Smooth muscle cell (in vitro differentiated cells): ENCODE results near the gene PLEKHG1. TPM values are rescaled to one million over a fixed set of nuclear protein-coding genes. Genes with fewer than 3 reads are reported as not detected.

Experiments
- DNase-seq: peaks from one replicate; lab custom pipeline; 2025; ENCODE audit not compliant: unreplicated experiment; lab: John Stamatoyannopoulos, UW
- H2AFZ ChIP-seq: fragments of 200-600 bp; sonication (generic); 2 replicates; pipeline ENCODE4 v1.6.0; 2016; ENCODE audit warnings: antibody characterized with exemption, low read depth, mild to moderate bottlenecking
- H3F3A ChIP-seq: fragments of 200-600 bp; sonication (generic); 2 replicates; pipeline ENCODE4 v1.6.0; 2017; ENCODE audit warnings: antibody characterized with exemption, low read depth
- H3K27ac ChIP-seq: fragments of 200-600 bp; sonication (generic); 2 replicates; pipeline ENCODE4 v1.5.1; 2016; ENCODE audit warnings: low read depth, mild to moderate bottlenecking
- H3K27me3 ChIP-seq: fragments of 200-600 bp; sonication (generic); 2 replicates; pipeline ENCODE4 v1.6.1; 2016; ENCODE audit warnings: low read depth, mild to moderate bottlenecking
- H3K36me3 ChIP-seq: fragments of 200-600 bp; sonication (generic); 2 replicates; pipeline ENCODE4 v1.5.1; 2016; ENCODE audit warnings: low read depth
- H3K4me1 ChIP-seq: fragments of 200-600 bp; sonication (generic); 2 replicates; pipeline ENCODE4 v1.5.1; 2016; ENCODE audit warnings: low read depth
- H3K4me2 ChIP-seq: fragments of 200-600 bp; sonication (generic); 2 replicates; pipeline ENCODE4 v1.6.0; 2016; ENCODE audit warnings: mild to moderate bottlenecking
- H3K4me3 ChIP-seq: fragments of 200-600 bp; sonication (generic); 2 replicates; pipeline ENCODE4 v1.5.1; 2016; ENCODE audit warnings: mild to moderate bottlenecking
- H3K79me2 ChIP-seq: fragments of 200-600 bp; sonication (generic); 2 replicates; pipeline ENCODE4 v1.6.0; 2016; ENCODE audit warnings: low read depth, mild to moderate bottlenecking
- H3K9ac ChIP-seq: fragments of 200-600 bp; sonication (generic); 2 replicates; pipeline ENCODE4 v1.6.0; 2016; ENCODE audit warnings: low read depth
- H3K9me3 ChIP-seq: fragments of 200-600 bp; sonication (generic); replicated peaks from 2 replicates; pipeline ENCODE4 v1.5.1; 2016; ENCODE audit warnings: low read depth
- H4K20me1 ChIP-seq: fragments of 200-600 bp; sonication (generic); 2 replicates; pipeline ENCODE4 v1.6.0; 2016; ENCODE audit warnings: low read depth
- CTCF ChIP-seq: fragments of 200-600 bp; sonication (generic); IDR thresholded peaks from 2 replicates; pipeline ENCODE4 v1.5.1; 2017; ENCODE audit warnings: borderline replicate concordance, mild to moderate bottlenecking, antibody characterized with exemption; ENCODE audit not compliant: insufficient read depth, poor library complexity, severe bottlenecking
- WGBS: methylation state at CpG from one replicate; pipeline ENCODE4 v1.1.7; 2016; ENCODE audit warnings: low lambda C conversion rate; 5-methylcytosine and 5-hydroxymethylcytosine counted together
- polyA plus RNA-seq: library from polyadenylated mRNA; unstranded; fragments of >200 nt; fragmentation: Nextera tagmentation; extraction: Ambion mirVana; gene quantifications from 2 replicates; pipeline ENCODE4 v1.2.1, GENCODE V29; 2016
- total RNA-seq: library from RNA; depleted of rRNA; stranded (reverse); fragments of >200 nt; gene quantifications from 2 replicates; pipeline ENCODE4 v1.2.3, GENCODE V29; 2014

The PLEKHG1 gene
- total and polyA plus RNA-seq, 2 experiments from 2014 or later: 1.5 to 13.5 TPM

GRCh38 chr6:150615967-150616366, 16.3 kb downstream of the PLEKHG1 start:
- H2AFZ ChIP-seq: no peak overlapping the region
- TF ChIP-seq CTCF: no peak
- no peak overlapping the region for H3K9ac ChIP-seq
- H3K79me2 ChIP-seq: no peaks in the 10 kb centered on the region
- H3F3A ChIP-seq: no peaks in the 10 kb centered on the region
- no peak overlapping the region for H3K4me2 ChIP-seq
- H3K4me3 ChIP-seq: no peak overlapping the region
- H3K9me3 ChIP-seq: no peaks in the 10 kb centered on the region
- peaks cover 1% of the 10 kb centered on the region for H4K20me1 ChIP-seq
- no peak overlapping the region for H3K27ac ChIP-seq
- peaks cover 24% of the 10 kb centered on the region for H3K27me3 ChIP-seq
- no peaks in the 10 kb centered on the region for H3K36me3 ChIP-seq
- DNase-seq: no peak
- H3K4me1 ChIP-seq: peaks cover 12% of the 10 kb centered on the region

GRCh38 chr6:150616586-150616985, 16.9 kb downstream of the PLEKHG1 start:
- Histone ChIP-seq H3K4me1 (peaks cover 12% of the 10 kb centered on the region), H4K20me1 (no peaks in the 10 kb centered on the region), H3K9ac (no peak overlapping the region), H3K9me3 (no peaks in the 10 kb centered on the region), H3K36me3 (no peaks in the 10 kb centered on the region), H3F3A (no peaks in the 10 kb centered on the region), H3K4me3 (no peak overlapping the region), H2AFZ (no peak overlapping the region), H3K27me3 (peaks cover 20% of the 10 kb centered on the region), H3K4me2 (no peak overlapping the region), H3K27ac (no peak overlapping the region), H3K79me2 (no peaks in the 10 kb centered on the region)
- TF ChIP-seq CTCF: no peak
- 87% methylated on average over 2 of the region's 2 CpGs for WGBS
- no peak for DNase-seq

GRCh38 chr6:150617062-150617461, 17.4 kb downstream of the PLEKHG1 start:
- H3K27ac ChIP-seq: no peak overlapping the region
- H3K27me3 ChIP-seq: peaks cover 18% of the 10 kb centered on the region
- H3F3A ChIP-seq: no peaks in the 10 kb centered on the region
- H3K36me3 ChIP-seq: no peaks in the 10 kb centered on the region
- H3K4me3 ChIP-seq: no peak overlapping the region
- no peaks in the 10 kb centered on the region for H3K79me2 ChIP-seq
- DNase-seq: no peak
- H3K4me1 ChIP-seq: peaks cover 12% of the 10 kb centered on the region
- H4K20me1 ChIP-seq: no peaks in the 10 kb centered on the region
- H2AFZ ChIP-seq: no peak overlapping the region
- 92% methylated on average over 3 of the region's 3 CpGs for WGBS
- TF ChIP-seq CTCF: no peak
- H3K4me2 ChIP-seq: no peak overlapping the region
- H3K9me3 ChIP-seq: no peaks in the 10 kb centered on the region
- no peak overlapping the region for H3K9ac ChIP-seq
